GM21515 (cell line): Measurements from ENCODE around the gene KCNJ6.

Experiments
- ATAC-seq: cut with Tn5 transposase; IDR thresholded peaks from one replicate; pipeline ENCODE4 v1.9.1; 2021; ENCODE audit not compliant: unreplicated experiment

Gene KCNJ6

GRCh38 chr21:37827913-37828312 is 88.3 kb downstream of the KCNJ6 start:
- no peak for ATAC-seq

DNA sequence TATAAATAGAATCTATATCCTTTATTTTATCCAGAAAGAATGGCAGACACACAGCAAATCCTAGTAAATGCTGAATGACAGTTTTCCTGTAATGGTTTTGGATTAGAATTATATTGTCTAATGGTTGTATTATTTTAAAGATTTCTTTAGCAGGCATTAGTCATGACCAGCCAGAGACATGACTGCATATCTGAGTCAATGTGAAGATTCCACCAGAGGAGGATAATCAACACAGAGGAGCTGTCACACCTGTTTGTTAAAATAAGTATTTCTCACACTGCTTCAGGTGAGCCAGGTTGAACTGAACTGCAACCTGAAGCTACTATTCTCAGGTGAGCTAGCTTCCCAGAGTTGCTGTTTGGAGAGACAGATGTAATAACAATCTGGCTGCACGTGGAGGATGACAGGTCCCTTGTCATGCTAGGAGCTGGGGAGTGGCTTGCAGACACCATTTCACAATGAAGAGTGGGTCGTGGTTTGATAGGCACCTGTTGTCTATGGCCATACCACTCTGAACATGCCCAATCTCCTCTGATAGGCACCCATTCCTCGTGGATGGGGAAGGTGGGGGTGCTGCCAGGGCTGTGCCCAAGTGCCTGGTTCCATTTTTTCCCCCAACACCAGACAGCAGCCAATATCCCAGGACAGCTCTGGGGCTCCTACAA is 94.3 kb downstream of the KCNJ6 start:
- ATAC-seq, result no peak

DNA sequence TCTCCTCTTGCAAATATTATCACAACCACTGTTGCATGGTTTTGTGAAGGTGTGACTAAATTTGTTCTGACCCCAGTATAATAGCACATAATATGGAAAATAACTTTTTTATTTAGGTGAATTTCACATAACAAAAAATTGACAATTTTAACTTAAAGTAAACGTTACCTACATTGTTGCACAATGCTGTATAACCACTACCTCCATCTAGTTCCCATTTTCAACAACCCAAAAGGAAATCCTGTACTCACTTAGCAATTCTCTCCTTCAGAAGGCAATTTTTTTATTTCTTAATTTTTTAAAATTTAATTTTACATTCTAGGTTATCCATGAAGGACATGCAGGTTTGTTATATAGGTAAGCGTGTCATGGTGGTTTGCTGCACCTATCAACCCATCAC is 95.2 kb downstream of the KCNJ6 start:
- ATAC-seq, result no peak

- ATAC-seq, result no peak
Observed at GRCh38 chr21:37819372-37819771, 96.9 kb downstream of the KCNJ6 start.

DNA sequence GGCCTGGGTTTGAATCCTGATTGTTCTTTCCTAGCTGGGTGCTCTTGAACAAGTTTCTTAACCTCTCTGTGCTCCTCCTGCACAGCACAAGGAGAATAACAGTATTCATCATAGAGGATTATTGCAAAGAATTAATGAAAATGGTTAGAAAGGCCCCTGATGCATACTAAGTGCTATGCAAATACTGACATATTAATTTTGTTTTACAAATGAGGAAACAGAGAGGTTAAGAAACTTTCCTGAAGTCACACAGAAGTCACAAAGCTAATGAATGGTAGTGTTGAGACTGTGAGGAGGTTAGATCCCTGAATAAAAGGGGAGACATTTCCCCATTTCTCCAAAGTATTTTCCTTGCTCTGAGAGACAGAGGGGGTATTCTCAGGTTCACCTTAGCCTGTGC is 99.0 kb downstream of the KCNJ6 start:
- ATAC-seq, result no peak

- ATAC-seq, result no peak
Observed at GRCh38 chr21:37815893-37816292, 100.4 kb downstream of the KCNJ6 start.

GRCh38 chr21:37811711-37812110 is 104.5 kb downstream of the KCNJ6 start:
- ATAC-seq, result no peak

DNA sequence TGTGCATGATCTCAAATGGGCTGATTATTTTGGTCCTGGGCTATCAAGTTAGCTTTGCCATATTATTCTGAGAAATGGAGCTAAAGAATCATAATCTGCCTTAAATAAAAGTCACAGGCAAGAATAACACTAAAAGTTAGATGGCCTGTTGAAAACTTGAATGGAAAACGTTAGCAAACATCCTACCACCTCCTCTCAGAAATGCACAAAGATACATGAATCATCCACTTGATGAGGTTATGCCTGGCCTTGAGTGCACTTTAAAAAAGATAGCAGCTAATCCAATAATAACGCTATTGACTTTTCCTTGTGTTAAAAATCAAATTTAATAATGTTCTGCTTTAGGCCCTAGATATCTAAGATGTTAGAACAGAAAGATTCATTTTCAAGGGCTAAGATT is 108.0 kb downstream of the KCNJ6 start:
- ATAC-seq, result no peak

DNA sequence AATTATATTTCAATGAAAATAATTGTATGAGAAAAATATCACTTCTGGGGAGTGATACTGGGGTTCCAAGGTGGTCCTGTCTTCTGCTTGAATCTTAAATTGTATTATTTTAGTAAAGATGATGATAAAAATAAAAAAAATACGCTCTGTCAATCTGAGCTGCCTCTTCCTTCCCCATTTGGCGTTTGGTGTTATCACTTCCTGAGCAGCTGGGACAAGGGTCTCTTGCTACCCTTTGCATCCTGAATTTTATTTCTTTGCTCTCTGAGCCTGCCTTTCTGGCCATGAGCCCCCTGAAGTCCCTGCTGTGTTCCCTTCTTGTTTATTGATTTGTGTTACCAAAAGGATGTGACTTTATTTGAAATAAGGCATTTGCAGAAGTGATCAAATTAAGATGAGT is 111.0 kb downstream of the KCNJ6 start:
- no peak for ATAC-seq

GRCh38 chr21:37804001-37804400 is 112.3 kb downstream of the KCNJ6 start:
- ATAC-seq, result no peak

DNA sequence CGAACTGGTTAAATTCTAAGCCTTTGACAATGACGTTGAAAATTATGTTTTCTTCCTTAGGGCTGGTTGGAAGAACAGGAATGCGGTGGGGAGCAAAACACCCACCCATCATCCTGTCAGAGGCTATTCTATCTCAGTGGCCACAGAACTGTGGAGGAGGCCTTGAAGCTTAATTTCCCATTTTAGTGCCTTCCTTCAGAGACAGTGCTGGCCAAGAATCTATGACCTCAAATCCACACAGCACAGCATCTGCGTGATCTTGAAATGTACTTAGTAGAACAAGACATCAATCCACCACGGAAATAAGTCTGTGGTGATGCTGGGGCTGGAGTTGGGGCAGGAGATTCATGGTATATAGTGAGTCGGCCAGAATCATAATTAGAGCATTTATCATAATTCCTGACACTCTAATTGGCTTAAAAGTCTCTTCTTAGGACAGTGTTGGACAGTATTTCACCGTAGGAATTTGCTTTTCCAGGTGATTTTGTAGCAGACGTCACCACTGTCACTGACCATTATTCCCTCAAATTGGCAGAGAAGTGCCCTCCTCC is 113.1 kb downstream of the KCNJ6 start:
- ATAC-seq, result no peak

- ATAC-seq, result no peak
Observed at GRCh38 chr21:37800456-37801061, 115.7 kb downstream of the KCNJ6 start.

DNA sequence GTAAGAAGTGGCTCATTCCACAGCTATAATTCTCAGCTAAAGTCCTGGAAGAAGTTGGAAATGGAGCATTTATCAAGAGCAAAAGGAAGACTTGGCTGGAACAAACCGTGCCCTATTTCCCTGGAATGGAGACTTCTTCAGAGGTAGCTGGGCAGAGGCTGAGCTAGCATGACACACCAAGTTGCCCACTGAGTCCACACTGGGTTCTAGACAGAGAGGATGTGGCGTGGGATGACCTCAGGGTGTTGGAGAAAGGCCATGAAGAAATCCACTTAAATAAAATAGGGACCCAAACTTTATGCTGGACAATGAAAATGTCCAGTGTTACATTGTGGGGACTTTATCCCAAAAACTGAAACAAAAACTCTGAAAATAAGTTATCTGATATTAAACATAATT is 116.2 kb downstream of the KCNJ6 start:
- ATAC-seq, result no peak

DNA sequence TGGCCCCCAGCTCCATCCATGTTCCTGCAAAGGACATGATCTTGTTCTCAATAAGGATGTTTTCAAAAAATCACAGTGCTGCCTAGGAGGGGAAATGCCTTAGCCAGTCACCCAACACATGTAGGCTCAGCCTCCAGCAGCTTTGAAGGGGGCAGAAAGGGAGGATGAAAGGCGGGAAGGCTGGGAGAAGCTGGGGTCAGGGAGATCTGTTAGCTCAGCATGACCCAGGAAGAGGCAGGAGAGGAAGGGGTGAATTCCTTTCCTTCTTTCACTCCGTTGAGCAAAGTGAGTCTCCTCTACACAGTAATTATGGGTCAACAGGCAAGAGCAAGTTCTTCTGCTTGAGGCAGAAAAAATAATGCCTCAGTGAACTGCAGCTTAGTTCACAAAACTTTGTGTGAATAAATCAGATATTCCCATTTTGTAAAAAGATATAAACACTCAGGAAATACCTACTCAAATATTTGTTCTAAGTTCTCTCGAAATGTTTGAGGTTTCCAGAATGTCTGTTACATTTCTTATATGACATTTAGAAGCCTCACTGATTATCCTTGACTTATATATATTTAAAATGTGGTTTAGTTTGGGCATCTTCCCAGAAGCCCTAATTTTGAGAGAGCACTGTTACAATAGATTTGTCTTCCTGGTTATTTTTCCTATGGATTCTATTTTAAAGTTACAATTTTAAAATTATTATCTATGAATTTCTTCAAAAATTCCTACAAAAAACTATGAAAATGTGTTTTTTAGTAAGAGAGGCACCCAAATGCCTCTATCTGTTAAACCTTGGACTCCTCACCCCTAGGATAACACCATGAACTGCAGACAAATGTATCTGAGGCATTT is 116.8 kb downstream of the KCNJ6 start:
- no peak for ATAC-seq

- no peak for ATAC-seq
Observed at GRCh38 chr21:37797403-37797802, 118.9 kb downstream of the KCNJ6 start.

DNA sequence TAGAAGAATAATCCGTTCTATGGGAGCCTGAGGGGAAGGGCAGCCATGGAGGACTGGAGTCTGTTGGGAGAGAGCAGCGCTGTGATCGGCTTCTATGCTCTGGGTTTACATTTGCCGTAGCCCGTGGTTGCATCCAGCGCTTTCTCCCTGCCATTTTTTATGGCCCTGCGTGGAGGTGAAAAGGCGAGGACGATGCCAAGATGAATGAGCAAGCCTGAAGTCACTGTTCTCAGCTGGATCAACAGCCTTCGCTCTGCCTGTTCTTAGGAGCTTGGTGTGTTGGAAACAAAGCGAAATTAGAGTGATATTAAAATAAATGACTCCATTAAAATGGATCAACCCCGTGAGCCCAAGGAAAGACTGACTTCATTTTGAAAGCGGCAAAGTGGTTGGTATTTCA is 120.2 kb downstream of the KCNJ6 start:
- no peak for ATAC-seq

DNA sequence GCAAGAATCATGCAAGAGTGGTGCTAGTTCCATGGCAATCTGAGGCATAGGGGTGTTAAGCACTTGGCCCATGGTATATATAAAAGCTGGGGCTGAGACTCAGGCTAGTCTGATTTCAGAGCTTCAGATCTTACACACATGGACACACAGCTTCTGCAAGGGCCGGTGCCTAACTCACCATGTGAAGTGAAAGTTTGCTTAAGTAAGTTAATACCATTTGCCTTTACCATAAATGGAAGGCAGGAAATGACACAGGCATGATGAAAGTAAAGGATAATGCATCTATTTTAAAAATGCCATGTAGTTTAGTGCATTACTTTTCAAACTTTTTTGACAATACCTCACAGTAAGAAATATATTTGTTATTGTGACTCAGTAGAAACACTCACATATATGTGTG is 122.6 kb downstream of the KCNJ6 start:
- ATAC-seq, result no peak

DNA sequence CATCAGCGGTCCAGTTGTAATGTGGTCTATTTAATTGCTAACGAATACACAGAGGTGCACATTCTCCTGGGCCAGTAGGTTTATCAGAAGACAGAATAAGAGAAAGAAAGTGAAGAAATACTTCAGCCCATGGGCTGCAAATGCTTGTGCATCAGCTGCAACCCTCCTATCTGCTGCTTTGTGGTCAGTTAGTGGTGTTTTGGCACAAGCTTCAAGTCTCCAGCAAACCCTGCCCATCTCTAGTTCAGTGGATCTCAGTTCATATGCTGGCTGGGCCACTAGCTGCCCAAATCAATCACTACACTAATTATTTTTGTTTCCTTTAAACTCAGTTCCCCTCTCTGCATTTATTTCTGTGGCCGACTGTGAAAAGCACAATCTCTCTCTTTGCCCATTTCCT is 124.2 kb downstream of the KCNJ6 start:
- ATAC-seq, result no peak

- no peak for ATAC-seq
Observed at GRCh38 chr21:37790905-37791304, 125.4 kb downstream of the KCNJ6 start.

DNA sequence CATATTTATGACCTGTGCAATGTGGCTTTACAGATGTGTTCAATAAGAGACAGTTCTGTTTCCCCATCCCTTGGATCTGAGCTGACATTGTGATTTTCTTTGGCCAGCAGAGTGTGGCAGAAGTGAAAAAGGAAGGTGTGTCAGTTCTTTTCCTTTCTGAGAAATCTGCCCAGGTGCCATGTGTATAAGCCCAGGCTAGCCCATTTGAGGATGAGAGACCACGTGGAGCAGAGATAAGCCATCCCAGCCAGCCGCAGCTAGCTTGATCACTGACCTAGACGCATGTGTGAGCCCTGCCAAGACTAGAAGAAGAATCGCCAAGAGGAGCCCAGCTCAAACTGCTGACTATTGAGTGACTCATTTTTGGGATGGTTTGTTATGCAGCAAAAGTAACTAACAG is 127.8 kb downstream of the KCNJ6 start:
- no peak for ATAC-seq

- ATAC-seq, result no peak
Observed at GRCh38 chr21:37787456-37787855, 128.8 kb downstream of the KCNJ6 start.
